Fibroblast of skin of right quadriceps (primary cell): ENCODE measurements around the gene FOXN1.
"Not testable (repeated sequence)": the region's sequence is repeated elsewhere in the genome, so short reads cannot be mapped to it uniquely, and the experiment has no call there.

Experiments
- DNase-seq: peaks from one replicate; pipeline ENCODE4 v3.0.0-alpha.2; 2013

Gene FOXN1

GRCh38 chr17:28501421-28502284 lies 4.5 kb upstream of the FOXN1 start:
- DNase-seq, result no peak

GRCh38 chr17:28503420-28503819 lies 2.7 kb upstream of the FOXN1 start:
- no peak for DNase-seq

- DNase-seq, result no peak
These were observed 777 bp downstream of the FOXN1 start for GRCh38 chr17:28506763-28507487.

GRCh38 chr17:28507567-28508203 lies 1.5 kb downstream of the FOXN1 start:
- no peak for DNase-seq

- DNase-seq, result no peak
These were observed 2.1 kb downstream of the FOXN1 start for GRCh38 chr17:28508211-28508724.

- DNase-seq, result no peak
These were observed 3.6 kb downstream of the FOXN1 start for GRCh38 chr17:28509789-28510188.

GRCh38 chr17:28511858-28512461 lies 5.8 kb downstream of the FOXN1 start:
- DNase-seq, result no peak

- no peak for DNase-seq
These were observed 7.3 kb downstream of the FOXN1 start for GRCh38 chr17:28513476-28513875.

GRCh38 chr17:28514561-28515002 lies 8.4 kb downstream of the FOXN1 start:
- no peak for DNase-seq

- DNase-seq, result no peak
These were observed 9.4 kb downstream of the FOXN1 start for GRCh38 chr17:28515518-28515917.

GRCh38 chr17:28518132-28518531 lies 12.0 kb downstream of the FOXN1 start:
- no peak for DNase-seq

GRCh38 chr17:28518578-28518977 lies 12.4 kb downstream of the FOXN1 start:
- no peak for DNase-seq

- no peak for DNase-seq
These were observed 13.1 kb downstream of the FOXN1 start for GRCh38 chr17:28519236-28519635.

- no peak for DNase-seq
These were observed 14.5 kb downstream of the FOXN1 start for GRCh38 chr17:28520687-28521086.

- no peak for DNase-seq
These were observed 15.3 kb downstream of the FOXN1 start for GRCh38 chr17:28521311-28522085.

GRCh38 chr17:28522281-28522680 lies 16.1 kb downstream of the FOXN1 start:
- DNase-seq, result not testable (repeated sequence)

GRCh38 chr17:28523186-28523585 lies 17.0 kb downstream of the FOXN1 start:
- DNase-seq, result no peak

GRCh38 chr17:28523876-28524275 lies 17.7 kb downstream of the FOXN1 start:
- no peak for DNase-seq

GRCh38 chr17:28524476-28525424 lies 18.6 kb downstream of the FOXN1 start:
- DNase-seq, result peak; percentile 40

GRCh38 chr17:28526381-28526780 lies 20.2 kb downstream of the FOXN1 start:
- no peak for DNase-seq

- no peak for DNase-seq
These were observed 21.1 kb downstream of the FOXN1 start for GRCh38 chr17:28527181-28527681.
